Measurements from ENCODE around the gene FAM20C.

- TF ChIP-seq, protein P1, sequence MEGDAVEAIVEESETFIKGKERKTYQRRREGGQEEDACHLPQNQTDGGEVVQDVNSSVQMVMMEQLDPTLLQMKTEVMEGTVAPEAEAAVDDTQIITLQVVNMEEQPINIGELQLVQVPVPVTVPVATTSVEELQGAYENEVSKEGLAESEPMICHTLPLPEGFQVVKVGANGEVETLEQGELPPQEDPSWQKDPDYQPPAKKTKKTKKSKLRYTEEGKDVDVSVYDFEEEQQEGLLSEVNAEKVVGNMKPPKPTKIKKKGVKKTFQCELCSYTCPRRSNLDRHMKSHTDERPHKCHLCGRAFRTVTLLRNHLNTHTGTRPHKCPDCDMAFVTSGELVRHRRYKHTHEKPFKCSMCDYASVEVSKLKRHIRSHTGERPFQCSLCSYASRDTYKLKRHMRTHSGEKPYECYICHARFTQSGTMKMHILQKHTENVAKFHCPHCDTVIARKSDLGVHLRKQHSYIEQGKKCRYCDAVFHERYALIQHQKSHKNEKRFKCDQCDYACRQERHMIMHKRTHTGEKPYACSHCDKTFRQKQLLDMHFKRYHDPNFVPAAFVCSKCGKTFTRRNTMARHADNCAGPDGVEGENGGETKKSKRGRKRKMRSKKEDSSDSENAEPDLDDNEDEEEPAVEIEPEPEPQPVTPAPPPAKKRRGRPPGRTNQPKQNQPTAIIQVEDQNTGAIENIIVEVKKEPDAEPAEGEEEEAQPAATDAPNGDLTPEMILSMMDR (conservative IDR thresholded peaks at IDR 0.05 in 1 of 2, IDR thresholded peaks at IDR 0.05 in 1 of 2; ENCODE audit: extremely low read depth in 1 of 2, insufficient read depth in 1 of 2, low read depth in 1 of 2, low read length in 2 of 2), result no peak
- TF ChIP-seq EZH2 (IDR thresholded peaks at IDR 0.05; ENCODE audit: borderline replicate concordance, low read length), result no peak
Observed at GRCh38 chr7:223118-223800, 30.9 kb downstream of the FAM20C start.

Measured in mammary epithelial cell (primary cell).